Fibroblast of gingiva (primary cell): ENCODE data around the gene KCTD16.
A peak's percentile ranks its signal among the peaks of the same experiment; 100 is the strongest.

Experiments used
- DNase-seq: peaks from one replicate; pipeline ENCODE4 v3.0.0-alpha.2; 2011; ENCODE audit warnings: low read depth

Gene KCTD16

DNA sequence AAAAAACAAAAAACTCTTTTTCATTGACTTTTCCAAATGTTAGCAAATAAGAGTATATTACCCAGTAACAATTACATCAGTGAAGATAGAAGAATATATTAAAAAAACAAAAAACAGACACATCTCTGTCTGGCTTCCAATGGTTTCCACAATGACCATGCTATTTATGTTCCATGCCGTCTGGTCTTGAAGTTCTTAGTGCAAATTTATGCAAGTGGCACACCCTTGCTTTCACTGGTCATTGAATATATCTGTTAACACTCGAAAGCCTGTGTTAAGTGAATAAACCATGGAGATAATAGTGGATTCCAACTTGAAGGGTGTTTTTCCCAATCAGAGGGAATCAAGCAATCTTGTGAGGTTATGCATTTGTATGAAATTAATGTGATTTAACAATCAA lies 291.9 kb downstream of the KCTD16 start:
- DNase-seq = no peak

DNA sequence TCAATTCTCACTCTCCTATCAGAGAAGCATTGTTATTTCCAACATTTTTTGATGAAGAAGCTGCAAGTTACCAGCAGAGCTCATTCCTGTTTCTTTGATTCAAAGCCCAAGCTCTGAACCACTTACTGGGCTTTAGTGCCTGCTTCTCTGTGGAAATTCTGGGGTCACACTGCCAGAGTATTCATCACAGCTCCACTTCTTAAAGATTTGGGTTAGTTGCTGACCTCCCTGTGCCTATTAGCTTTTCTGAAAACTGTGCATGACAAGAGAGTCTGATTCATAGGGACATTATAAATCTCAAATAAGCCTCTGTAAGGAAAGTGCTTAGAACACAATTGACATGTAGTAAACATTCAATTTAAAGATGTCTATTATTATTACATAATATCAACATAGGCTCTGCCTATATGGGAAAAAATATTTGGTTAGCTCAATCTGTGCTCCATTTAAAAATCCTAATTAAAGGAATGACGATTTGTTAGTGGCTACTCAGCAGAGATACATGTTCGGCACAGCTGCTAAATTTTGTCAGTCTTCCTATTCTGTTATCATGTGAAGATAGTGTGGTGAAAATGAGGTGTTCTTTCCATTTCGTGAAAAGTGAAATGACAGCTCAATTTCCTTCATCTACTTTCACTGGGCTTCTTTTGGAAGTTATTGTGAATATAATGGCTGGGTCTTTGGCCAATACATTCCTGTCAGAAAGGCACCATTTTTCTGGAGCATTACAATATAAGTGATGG lies 293.0 kb downstream of the KCTD16 start:
- DNase-seq = no peak

DNA sequence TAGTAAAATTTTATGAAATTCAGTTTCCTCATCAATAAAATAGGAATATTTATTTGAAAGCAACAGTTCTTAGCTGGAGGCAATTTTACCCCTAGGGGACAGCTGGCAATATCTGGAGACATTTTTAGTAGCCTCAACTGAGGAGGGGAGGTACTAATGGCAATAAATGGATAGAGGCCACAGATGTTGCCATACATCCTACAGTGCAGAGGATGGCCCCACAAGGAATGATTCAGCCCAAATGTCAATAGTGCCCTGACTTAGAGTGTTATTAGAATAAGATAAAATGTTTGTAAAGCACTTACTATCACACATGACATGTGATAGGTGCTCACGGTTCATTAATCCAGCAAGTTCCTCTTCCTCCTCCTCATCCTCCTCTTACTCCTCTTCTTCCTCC lies 293.6 kb downstream of the KCTD16 start:
- no peak for DNase-seq

DNA sequence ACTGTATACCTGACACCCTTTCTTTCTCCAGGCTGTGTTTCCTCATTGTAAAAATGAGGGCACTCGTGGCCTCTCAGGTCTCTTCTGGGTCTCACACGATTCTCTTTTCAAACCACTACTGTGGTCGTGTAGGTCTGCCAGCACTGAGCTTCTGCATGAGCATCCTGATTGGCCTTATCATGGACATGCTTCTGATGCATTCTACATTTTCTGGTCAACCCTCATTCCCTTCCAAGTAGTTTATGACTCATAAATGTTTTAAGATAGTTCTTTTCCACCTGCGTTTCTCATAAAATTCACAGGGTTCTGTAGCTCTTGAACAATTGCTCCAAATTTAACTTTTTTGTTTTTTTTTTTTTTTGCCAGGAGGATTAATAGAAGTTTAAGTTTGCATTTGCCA lies 294.8 kb downstream of the KCTD16 start:
- no peak for DNase-seq

DNA sequence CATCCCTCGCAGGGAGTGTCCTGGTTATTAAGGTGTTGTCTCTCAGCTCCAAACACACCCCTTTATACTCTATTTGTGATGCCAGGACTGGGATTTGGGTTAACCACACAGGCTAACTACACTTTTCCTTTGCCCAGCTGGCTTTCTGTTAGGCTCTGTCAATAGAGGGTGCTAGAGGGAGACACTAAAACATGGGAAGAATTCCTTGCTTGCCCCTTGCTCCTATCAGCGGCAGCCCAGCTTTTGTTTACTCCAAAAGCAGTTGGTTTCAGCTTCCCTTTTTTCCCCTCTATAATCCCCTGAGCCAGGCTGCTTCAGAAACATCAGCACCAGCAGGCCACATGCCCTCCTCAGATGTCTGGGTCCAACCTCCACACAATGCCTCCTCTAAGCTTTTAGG lies 297.1 kb downstream of the KCTD16 start:
- peak; percentile 23 for DNase-seq

DNA sequence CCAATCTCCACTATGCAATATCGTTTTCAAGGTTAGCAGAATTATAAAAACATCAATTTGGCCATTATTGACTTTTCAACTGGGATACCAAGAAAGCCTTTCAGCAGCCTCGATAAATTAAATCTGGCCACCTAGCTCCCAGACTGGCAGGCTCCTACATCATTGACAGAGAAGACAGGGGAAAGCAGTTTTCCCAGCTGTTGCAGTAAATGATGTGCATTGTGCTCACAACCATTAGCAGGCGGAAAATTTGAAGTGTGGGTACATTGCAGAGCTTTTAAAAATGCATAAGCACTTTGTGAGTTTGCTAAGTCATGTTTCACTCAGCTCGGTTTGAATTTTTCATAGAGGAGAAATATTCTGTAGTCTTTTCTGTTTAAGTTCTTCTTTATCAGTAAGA lies 297.9 kb downstream of the KCTD16 start:
- DNase-seq = no peak

DNA sequence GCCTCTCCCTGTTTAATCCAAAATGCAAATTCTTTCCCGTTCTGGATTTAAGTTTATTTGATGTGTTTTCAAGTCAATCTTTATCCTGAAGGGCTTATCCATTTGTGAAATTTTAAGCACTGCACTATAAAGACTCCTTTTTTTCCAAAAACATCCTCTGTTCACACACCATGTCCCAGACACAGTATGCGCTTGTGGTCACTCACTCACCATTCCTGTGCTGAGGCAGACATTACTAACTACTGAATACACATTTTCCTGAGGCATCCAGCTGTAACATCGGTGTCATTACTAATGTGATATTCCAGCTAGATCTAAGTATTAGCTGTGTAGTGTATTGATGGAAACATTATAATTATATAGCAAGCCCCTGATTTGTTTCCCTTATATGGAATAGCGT lies 298.4 kb downstream of the KCTD16 start:
- no peak for DNase-seq

DNA sequence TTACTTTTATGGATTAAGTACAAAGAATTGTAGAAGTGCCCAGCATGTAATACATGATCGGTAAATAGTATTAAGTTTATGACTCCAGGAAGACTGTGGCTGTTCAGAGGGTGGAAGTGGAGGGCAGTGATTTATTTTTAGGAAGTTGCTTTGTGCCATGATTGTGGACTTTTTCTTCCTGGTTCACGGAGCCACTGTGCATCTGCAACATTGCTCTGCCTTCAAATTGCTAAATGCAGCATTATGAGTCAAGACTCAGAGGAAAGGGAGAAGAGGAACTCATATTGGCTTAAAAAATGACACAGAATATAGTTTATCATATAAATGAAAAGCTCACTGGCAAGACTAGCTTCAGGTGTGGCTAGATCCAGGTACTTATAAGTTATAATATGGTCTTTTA lies 301.5 kb downstream of the KCTD16 start:
- DNase-seq = no peak

DNA sequence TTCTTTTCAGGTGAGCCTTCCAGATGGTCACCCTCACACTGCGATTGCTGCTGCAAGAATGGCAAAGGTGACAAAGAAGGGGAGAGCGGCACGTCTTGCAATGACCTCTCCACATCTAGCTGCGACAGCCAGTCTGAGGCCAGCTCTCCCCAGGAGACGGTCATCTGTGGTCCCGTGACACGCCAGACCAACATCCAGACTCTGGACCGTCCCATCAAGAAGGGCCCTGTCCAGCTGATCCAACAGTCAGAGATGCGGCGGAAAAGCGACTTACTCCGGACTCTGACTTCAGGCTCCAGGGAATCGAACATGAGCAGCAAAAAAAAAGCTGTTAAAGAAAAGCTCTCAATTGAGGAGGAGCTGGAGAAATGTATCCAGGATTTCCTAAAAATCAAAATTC lies 303.0 kb downstream of the KCTD16 start:
- DNase-seq = no peak

DNA sequence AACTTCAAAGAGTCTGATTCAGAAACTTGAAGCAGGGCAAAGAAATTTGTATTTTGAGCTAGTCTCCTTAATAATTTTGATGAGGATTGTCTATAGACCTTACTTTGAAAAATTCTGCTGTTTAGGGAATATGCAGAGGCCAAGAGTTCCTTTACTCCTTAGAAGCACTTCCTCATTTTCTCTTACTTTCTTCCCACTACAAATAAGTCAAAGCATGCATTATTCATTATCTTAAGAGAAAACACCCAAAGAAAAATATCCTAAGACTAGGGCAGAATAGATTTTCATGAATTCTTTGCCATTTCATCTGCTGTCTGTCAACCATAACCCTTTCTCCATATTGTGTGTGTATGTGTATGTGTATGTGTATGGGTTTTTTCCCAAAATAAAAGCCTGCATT lies 307.9 kb downstream of the KCTD16 start:
- no peak for DNase-seq

DNA sequence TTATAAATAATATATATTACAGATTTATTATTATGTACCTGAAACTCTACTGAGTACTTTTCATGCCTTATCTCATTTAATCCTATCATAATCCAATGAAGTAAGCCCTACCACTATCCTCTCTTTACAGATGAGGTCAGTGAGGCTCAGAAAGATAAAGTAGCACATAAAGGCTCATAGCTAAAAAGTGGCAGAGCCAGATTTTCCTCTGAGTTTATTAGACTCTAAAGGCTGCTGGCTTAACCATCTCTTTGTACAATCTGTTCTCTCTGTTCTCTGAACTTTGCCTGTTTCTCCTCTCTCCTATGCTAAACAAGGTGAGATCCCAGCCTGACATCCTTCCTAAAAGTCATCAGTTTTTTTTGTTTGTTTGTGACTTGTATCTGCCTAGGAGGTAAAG lies 311.2 kb downstream of the KCTD16 start:
- no peak for DNase-seq

DNA sequence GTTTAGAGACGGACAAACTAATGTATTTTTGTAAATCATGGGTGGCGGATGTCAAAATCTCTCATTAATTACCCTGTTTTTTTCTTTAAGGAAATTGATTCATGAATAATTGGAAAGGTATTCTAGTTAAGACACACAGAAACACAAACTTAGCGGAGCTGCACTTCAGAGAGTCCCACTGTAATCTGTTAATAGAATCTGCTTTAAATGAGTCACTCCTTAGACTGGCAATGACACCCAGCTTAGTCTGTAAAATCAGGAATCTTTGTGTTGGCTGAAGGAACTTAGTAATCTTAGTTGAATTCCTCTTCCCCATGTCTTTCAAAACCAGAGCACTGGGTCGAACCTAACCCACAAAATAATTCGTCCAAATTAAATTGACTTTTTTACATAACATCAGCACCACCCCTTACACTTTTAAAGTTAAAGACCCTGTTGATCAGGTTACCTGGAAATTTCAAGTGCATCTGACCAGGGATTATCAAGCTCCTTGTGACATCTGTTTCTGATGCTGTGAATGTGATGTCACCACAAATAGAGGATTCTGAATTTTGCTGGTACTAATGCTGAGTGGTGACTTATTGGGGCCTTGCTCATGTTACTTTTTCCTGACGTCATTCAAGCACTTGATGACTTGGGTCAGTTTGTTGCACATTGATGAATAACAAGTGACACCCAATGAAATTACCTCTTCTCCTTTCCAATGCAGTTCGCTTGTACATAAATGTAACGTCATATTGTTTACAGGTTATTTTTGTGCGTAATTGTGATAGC lies 313.6 kb downstream of the KCTD16 start:
- no peak for DNase-seq

DNA sequence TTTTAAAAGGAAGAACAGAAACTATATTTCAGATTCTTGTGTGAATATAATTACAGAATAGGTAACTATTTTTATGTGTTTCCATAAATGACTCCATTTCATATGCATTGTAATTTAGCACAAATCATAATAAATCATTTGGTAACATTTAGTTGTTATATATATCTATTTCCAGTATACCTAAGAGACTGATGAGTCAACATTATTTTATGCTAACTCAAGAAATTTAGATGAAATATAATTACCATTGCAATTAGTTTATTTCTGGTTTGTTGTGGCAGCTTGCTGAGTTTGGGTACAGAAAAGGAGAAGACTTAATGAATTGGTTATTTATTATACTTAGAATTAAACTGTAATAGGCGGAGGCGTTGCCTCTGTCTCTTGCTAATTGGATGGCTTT lies 314.9 kb downstream of the KCTD16 start:
- DNase-seq = no peak

DNA sequence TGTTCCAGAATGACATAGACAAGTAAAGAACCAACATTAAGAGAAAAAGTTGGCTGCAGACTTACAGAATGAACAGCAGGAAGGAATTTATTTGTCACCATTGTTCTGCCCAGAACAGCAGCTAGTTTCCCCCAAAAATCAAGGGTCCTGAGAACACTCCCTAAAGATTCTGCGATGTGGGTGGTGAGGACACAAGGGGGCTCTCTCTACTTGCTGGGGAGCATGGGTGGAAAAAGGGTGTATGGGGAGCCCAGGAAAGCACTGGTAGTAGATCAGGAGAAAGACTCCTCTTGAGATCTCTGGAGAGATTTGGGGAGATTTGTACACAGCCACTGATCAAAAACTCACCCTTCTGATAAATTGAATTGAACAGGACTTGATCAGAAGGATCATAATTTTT lies 316.5 kb downstream of the KCTD16 start:
- no peak for DNase-seq

DNA sequence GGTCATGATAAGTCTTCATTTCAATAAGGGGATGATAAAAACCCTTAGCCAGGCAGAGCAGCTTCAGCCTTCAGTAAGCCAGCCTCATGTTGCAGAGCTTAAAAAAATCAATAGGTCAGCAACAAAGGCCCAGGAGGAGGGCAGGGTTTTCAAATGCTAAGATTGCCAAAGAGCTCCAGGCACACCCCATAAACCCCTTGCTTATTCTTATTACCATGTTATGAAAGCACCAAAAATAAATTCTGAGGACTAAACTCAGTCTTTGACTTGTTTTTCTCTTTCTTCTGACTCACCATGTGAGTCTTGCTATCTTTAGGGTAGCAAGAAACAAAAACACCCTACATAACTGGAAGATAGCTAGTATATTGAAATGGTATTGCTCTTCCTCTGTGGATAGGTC lies 317.1 kb downstream of the KCTD16 start:
- no peak for DNase-seq

DNA sequence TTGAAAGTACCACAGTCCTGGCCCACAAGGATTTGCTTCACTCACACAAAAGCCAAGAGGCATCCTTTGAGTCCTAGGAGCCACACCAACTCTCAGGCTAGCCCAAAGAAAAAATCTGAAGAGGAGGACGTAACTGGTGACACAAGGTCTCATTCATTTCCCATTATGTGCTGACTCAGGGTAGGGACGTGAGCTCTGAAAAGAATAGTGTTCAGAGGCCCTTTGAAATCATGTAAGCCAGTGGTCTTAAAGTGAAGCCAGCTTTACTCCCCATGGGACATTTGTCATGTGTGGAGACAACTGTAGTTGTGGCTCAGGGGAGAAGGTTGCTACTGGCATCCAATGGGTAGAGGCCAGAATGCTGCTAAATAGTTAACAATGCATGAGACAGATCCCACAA lies 332.4 kb downstream of the KCTD16 start:
- no peak for DNase-seq

DNA sequence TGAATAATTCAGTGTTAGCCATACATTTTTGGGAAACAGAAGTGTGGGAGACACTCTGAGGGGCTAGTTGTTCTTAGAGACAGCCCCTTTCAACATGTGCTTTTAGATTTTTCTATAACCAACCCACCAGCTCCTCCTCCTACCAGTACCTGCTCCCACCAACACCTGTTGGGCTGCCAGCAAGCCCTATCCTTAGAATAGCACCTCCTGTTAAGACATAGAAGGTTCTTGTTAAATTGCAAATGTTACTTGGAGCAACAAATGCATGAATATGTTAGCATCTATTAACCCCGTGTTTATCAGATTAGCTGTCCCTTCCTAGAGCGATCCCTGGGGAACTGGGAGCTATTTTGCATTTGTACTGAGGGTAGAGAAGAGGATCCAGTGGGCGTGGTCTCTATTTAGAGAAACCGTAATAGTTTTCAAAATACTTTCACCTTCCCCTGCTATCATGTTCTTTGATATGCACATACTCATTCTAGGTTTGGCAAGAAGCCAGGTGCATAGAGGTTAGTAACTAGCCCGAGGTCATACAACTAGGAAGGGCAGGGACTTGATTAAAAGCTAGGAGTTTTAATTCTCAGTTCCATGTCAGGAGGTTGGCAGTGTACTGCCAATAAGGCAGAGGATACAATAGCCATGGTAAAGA lies 334.4 kb downstream of the KCTD16 start:
- no peak for DNase-seq

DNA sequence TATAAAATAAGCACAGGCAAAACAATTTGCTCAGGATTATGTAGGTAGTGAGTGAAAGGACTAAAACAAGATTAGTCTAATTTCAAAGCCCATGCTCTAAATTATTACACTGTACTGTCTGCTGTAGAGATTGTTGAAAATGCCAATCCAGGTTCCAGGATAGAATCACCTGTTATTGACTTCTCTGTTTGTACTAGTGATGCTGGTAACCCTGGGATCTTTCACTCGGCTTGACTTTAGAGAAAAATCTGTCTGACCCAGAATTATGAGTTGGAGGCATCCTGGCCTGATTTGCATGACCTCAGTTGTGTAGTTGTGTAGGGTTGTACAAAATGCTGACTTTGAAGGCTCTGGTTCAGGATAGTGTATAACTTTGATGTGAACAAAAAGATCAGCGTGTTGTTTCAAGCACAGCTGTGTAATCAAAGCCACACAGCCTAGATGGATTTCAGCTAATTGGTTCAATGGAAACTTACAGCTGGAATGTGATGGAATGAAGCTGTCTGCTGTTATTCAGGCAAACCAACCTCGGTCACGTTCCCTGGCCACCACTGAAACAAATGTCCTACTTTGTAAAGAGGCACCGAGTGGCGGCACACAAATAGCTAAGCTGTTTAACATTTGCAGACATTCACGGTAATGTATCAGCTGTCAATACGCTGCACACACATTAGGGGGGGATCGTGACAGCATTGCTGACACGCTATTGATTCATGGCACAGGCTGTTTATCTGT lies 340.3 kb downstream of the KCTD16 start:
- DNase-seq = no peak

DNA sequence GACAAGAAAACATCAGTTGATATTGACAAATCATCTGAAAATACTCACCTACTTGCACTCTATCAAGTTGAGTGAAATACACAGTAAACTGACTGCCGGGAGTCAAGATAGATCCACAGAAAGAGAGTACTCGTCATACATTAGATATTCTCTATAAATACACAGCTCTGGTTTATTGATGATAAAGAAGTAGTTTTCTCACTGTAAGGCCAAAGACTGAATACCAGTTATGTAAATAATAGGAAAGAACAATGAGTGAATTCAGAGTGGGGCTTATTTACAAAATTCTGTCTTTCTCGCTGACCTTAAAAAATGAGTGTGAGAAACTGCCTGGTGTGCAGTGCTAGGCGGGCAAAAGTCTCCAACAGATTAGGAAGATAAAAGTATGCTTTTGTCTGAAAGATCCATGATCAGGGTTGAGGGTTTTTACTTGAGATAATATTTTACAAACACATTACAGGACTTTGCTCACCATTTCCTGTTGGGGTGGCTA lies 341.0 kb downstream of the KCTD16 start:
- DNase-seq = no peak

DNA sequence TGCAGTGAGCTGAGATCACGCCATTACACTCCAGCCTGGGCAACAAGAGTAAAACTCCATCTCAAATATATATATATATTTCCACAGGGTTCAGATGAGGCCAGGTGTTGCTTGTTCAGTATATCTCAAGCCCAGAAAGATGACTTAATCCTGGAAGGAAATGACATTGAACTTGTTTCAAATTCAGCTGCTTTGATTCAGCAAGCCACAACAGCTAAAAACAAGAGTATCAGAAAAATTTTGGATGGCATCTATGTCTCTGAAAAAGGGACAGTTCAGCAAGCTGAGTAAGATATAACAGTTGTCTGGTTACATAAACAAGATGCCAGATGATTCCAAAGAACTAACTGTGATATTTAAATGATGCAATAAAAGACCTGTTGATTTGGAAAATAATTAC lies 352.0 kb downstream of the KCTD16 start:
- DNase-seq = no peak

DNA sequence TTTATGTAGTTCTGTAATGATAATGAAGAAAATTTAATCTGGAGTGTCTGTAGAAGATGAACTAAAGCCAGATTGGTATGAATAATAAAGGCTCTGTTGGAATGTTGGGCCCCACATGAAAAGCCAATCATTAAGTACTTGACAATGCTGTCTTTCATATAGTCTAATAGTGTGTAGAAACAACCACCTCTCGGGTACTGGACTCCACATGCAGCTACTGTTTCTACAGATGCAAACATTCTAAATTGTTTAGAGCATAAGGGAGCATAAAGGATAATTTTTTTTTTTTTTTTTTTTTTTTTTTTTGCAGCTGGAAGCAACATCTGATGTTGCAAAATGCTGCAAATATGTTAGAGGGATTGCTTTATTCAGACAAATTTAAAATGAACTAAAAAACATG lies 354.3 kb downstream of the KCTD16 start:
- DNase-seq = no peak

DNA sequence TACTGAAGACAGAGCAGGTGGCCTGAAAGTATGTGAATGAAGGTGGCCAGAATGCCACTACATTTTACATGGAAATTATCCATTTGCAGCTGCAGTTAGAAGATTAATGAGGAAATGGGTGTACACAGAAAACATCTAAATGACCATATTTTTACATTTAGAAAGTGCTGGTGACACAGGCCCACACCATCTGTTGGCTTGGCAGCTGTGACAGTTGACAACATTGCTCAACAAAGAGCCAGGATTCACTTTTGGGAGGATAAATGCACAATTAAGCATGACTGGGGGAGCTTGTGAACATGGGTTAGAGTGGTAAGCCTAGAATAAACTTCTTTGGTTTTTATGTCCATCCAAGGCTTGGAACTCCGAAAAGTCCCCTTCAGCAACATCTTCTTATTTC lies 360.5 kb downstream of the KCTD16 start:
- DNase-seq = no peak
